Prostate gland (tissue), 2 donors: ENCODE data around the gene LYRM4. TPM values are rescaled to one million over a fixed set of nuclear protein-coding genes. Genes with fewer than 3 reads are reported as not detected.

Experiments
- DNase-seq: peaks from one replicate; pipeline ENCODE4 v3.0.0-alpha.2; 2019; ENCODE audit warnings: low spot score
- H3K27ac ChIP-seq, 2 donors: fragments of 200-600 bp; sonication (generic); 2 replicates each; pipeline ENCODE4 v1.5.1; 2017 to 2019
- H3K27me3 ChIP-seq: fragments of 200-600 bp; sonication (generic); replicated peaks from 2 replicates; pipeline ENCODE4 v1.5.1; 2019; ENCODE audit not compliant: insufficient read depth
- H3K36me3 ChIP-seq, 2 donors: fragments of 200-600 bp; sonication (generic); 1 replicate in 1 of 2; 2 replicates in 1 of 2; pipeline versions ENCODE4 v1.5.1 to v1.8.1; 2017 to 2019
- H3K4me1 ChIP-seq: fragments of 200-600 bp; sonication (generic); replicated peaks from 2 replicates; pipeline ENCODE4 v1.5.1; 2019
- H3K4me3 ChIP-seq, 2 donors: fragments of 200-600 bp; sonication (generic); 2 replicates each; pipeline ENCODE4 v1.5.1; 2017 to 2019
- H3K9me3 ChIP-seq: fragments of 200-600 bp; sonication (generic); 2 replicates; pipeline ENCODE4 v1.5.1; 2017
- CTCF ChIP-seq, 4 experiments: fragments of 200-600 bp in 2 of 4; fragments of 450-650 bp in 2 of 4; sonication (generic) in 2 of 4; IDR thresholded peaks; 1 replicate in 3 of 4; 2 replicates in 1 of 4; pipeline ENCODE4 v1.5.1; 2016 to 2019; ENCODE audit warnings: antibody characterized with exemption in 4 of 4, mild to moderate bottlenecking in 2 of 4, moderate library complexity in 2 of 4
- POLR2A ChIP-seq: fragments of 450-650 bp; IDR thresholded peaks from one replicate; pipeline ENCODE4 v1.6.1; 2016; ENCODE audit warnings: antibody characterized with exemption, mild to moderate bottlenecking
- POLR2AphosphoS5 ChIP-seq: sonication (generic); formaldehyde crosslinking; IDR thresholded peaks from one replicate; pipeline ENCODE4 v1.6.1; 2017; ENCODE audit warnings: antibody characterized with exemption
- WGBS: methylation state at CpG from one replicate; pipeline ENCODE4 v1.1.5; 2018; 5-methylcytosine and 5-hydroxymethylcytosine counted together
- intact Hi-C: fragments of 100-400 bp; cut with DNase I; formaldehyde crosslinking; loops from one replicate; pipeline ENCODE4 v1.14.2; 2022
- total RNA-seq, 2 donors: library from RNA; depleted of rRNA; stranded (reverse); fragments of >200 nt; gene quantifications; one replicate each; pipeline ENCODE4 v1.1.0, GENCODE V29; 2016

Gene LYRM4
- total RNA-seq, 2 donors from 2014 or later, result 21.4 to 23.7 TPM

GRCh38 chr6:5087389-5087788, 173.4 kb downstream of the LYRM4 start:
- intact Hi-C loops, result no loop called here
- TF ChIP-seq POLR2AphosphoS5 (no peak), CTCF (IDR thresholded peaks at IDR 0.05) (no peak), POLR2A (no peak)
- WGBS, result 91% methylated on average over 19 of the region's 19 CpGs
- Histone ChIP-seq H3K9me3 (no peaks in the 10 kb centered on the region), H3K4me1 (no peaks in the 10 kb centered on the region), H3K27ac (no peak overlapping the region), H3K4me3 (no peak overlapping the region), H3K36me3 (no peaks in the 10 kb centered on the region), H3K27me3 (no peaks in the 10 kb centered on the region)
- DNase-seq, result no peak

GRCh38 chr6:5086294-5086890, 174.4 kb downstream of the LYRM4 start:
- no peak for DNase-seq
- H3K4me3 ChIP-seq, result peak overlapping the region; percentile 46 to 50
- 36% methylated on average over 53 of the region's 56 CpGs for WGBS
- H3K27ac ChIP-seq, result no peak overlapping the region
- TF ChIP-seq POLR2A, result no peak
- H3K27me3 ChIP-seq, result no peaks in the 10 kb centered on the region
- H3K36me3 ChIP-seq, result no peaks in the 10 kb centered on the region
- no peaks in the 10 kb centered on the region for H3K9me3 ChIP-seq
- H3K4me1 ChIP-seq, result no peaks in the 10 kb centered on the region
- intact Hi-C loops, result no loop called here

- no peaks in the 10 kb centered on the region for H3K9me3 ChIP-seq
- 3% methylated on average over 26 of the region's 74 CpGs for WGBS
- intact Hi-C loops, result no loop called here
- no peaks in the 10 kb centered on the region for H3K36me3 ChIP-seq
- TF ChIP-seq POLR2AphosphoS5, result no peak
- TF ChIP-seq POLR2A, result no peak
- TF ChIP-seq CTCF (IDR thresholded peaks at IDR 0.05), result no peak
- no peaks in the 10 kb centered on the region for H3K4me1 ChIP-seq
- DNase-seq, result no peak
- peak overlapping the region; percentile 46 to 50 for H3K4me3 ChIP-seq
- peak overlapping the region; percentile 60 to 78 for H3K27ac ChIP-seq
- no peaks in the 10 kb centered on the region for H3K27me3 ChIP-seq
Measured at GRCh38 chr6:5085648-5086293, 175.0 kb downstream of the LYRM4 start.

- intact Hi-C loops, result no loop called here
- 1% methylated on average over 57 of the region's 83 CpGs for WGBS
- Histone ChIP-seq H3K27ac (peak within 1 kb of the TSS; percentile 60 to 78), H3K4me3 (peak within 1 kb of the TSS; percentile 46 to 50), H3K27me3 (no peaks in the 10 kb centered on the region), H3K4me1 (no peaks in the 10 kb centered on the region), H3K9me3 (no peaks in the 10 kb centered on the region), H3K36me3 (no peaks in the 10 kb centered on the region)
- peak; percentile 34 for DNase-seq
- TF ChIP-seq CTCF (IDR thresholded peaks at IDR 0.05) (no peak), POLR2A (no peak), POLR2AphosphoS5 (no peak)
Measured at GRCh38 chr6:5084781-5085647, 175.7 kb downstream of the LYRM4 start, which contains the start of gene PPP1R3G. PPP1R3G (plus strand) TSS chr6:5085341; CDS start chr6:5085486, 145 bp downstream.

GRCh38 chr6:5084360-5084780, 176.4 kb downstream of the LYRM4 start:
- Histone ChIP-seq H3K9me3 (no peaks in the 10 kb centered on the region), H3K36me3 (no peaks in the 10 kb centered on the region), H3K27ac (peak overlapping the region; percentile 60 to 78), H3K4me1 (no peaks in the 10 kb centered on the region), H3K4me3 (peak overlapping the region; percentile 46 to 50), H3K27me3 (no peaks in the 10 kb centered on the region)
- WGBS, result under 1% methylated on average over 32 of the region's 57 CpGs
- no peak for DNase-seq
- intact Hi-C loops, result no loop called here
- TF ChIP-seq POLR2A, result no peak
- no peak for TF ChIP-seq POLR2AphosphoS5
- TF ChIP-seq CTCF (IDR thresholded peaks at IDR 0.05), result no peak
